ENCODE measurements around the gene DLG5. TPM values are rescaled to one million over a fixed set of nuclear protein-coding genes. Genes with fewer than 3 reads are reported as not detected.

DLG5 gene
- total and polyA plus RNA-seq, 9 of the 15 experiments (the other 6 are each of a cell fraction or from before 2014, with no cell fraction given), result 1.4 to 26.8 (median 11.2) TPM

- 0 out of 2 replicates have a peak, but pooled peaks have one; percentile 30 for TF ChIP-seq MGA (IDR thresholded peaks at IDR 0.05)
- TF ChIP-seq, protein P1, sequence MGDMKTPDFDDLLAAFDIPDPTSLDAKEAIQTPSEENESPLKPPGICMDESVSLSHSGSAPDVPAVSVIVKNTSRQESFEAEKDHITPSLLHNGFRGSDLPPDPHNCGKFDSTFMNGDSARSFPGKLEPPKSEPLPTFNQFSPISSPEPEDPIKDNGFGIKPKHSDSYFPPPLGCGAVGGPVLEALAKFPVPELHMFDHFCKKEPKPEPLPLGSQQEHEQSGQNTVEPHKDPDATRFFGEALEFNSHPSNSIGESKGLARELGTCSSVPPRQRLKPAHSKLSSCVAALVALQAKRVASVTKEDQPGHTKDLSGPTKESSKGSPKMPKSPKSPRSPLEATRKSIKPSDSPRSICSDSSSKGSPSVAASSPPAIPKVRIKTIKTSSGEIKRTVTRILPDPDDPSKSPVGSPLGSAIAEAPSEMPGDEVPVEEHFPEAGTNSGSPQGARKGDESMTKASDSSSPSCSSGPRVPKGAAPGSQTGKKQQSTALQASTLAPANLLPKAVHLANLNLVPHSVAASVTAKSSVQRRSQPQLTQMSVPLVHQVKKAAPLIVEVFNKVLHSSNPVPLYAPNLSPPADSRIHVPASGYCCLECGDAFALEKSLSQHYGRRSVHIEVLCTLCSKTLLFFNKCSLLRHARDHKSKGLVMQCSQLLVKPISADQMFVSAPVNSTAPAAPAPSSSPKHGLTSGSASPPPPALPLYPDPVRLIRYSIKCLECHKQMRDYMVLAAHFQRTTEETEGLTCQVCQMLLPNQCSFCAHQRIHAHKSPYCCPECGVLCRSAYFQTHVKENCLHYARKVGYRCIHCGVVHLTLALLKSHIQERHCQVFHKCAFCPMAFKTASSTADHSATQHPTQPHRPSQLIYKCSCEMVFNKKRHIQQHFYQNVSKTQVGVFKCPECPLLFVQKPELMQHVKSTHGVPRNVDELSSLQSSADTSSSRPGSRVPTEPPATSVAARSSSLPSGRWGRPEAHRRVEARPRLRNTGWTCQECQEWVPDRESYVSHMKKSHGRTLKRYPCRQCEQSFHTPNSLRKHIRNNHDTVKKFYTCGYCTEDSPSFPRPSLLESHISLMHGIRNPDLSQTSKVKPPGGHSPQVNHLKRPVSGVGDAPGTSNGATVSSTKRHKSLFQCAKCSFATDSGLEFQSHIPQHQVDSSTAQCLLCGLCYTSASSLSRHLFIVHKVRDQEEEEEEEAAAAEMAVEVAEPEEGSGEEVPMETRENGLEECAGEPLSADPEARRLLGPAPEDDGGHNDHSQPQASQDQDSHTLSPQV (IDR thresholded peaks at IDR 0.05), result peak; percentile 39; the same call in 1 of the 2 replicates
Measured at GRCh38 chr10:77922566-77923179, 3.9 kb downstream of the DLG5 start (continued).
